Inflammatory macrophage treated with lipopolysaccharide for 1 hour (primary cell): ENCODE results near the gene GSE1.
A peak's percentile ranks its signal among the peaks of the same experiment; 100 is the strongest.

ENCODE experiments used
- DNase-seq, 2 donors: peaks; one replicate each; pipeline ENCODE4 v3.0.0-alpha.2; 2020 to 2022

Gene GSE1

GRCh38 chr16:85686912-85687591, 73.9 kb downstream of the GSE1 start:
- no peak for DNase-seq

DNA sequence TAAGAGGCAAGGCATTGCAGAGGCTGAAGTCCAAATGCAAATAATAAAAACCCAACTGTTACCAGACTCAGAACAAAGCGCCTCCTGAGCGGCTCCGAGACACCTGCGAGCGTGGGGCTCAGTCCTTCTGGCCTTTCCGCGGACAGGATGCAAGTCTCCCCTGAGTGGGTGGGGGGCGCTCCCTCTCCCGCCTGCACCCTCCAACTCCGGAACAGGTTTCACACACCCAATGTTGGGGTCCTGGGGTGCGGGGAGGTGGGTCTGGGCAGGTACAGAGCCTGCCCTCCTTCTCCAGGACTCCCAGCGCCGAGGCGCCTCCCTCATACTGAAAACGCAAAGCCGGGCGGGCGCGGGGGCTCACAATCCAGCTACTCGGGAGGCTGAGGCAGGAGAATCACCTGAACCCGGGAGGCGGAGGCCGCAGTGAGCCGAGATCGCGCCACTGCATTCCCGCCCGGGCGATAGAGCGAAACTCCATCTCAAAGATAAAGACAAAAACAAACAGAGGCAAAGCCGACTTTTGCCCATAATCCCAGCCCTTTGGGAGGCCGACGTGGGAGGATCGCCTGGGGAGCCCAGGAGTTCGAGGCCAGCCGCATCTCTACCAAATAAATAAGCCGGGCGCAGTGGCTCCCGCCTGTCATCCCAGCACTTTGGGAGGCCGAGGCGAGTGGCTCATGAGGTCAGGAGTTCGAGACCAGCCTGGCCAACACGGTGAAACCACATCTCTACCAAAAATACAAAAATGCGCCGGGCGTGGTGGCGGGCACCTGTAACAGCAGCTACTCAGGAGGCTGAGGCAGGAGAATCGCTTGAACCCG, 74.7 kb downstream of the GSE1 start:
- DNase-seq = no peak

DNA sequence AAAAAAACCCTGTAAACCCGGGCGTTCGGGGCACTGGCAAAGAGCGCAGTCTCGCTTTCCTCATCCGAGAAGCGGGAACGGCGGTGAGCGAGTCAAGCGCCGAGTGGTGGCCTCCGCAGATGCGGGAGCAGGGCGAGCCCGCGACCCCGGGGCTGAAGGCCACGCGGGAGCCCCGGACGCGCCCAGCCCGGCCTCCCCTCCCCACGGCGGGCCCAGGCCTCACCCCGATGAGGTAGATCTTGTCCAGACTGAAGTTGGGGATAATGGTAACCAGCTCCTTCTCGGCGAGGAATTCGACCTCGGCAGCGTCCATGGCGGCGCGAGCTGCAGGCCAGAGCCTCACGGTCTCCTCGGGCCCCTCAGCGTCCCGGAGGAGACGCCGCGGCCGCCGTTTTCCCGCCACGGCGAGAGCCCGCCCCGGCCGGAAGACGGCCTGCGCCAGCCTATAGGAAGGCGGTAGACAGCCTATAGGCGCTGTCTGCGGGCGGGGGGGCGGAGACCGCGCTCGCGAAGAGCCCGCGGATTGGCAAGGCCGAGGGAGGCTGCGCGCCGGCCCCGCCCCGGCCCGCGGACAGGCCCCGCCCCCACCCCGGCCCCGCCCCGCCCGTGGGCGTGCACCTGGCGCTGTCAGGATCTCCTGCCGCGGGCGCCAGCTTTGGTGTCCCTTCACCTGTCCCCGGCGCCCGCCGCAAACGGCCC, 75.6 kb downstream of the GSE1 start, which contains the start of gene GINS2:
TSS of gene GINS2 (minus strand) at position 369 of the 699 bp plus-strand sequence. CDS start at position 313, 56 bp downstream.
- DNase-seq = peak; percentile 82 to 84

- no peak for DNase-seq
These were observed 76.3 kb downstream of the GSE1 start for GRCh38 chr16:85689285-85689949.

- no peak for DNase-seq
These were observed 76.8 kb downstream of the GSE1 start for GRCh38 chr16:85689950-85690320.

- DNase-seq = no peak
These were observed 77.4 kb downstream of the GSE1 start for GRCh38 chr16:85690469-85691064.

- DNase-seq = no peak
These were observed 82.3 kb downstream of the GSE1 start for GRCh38 chr16:85695196-85696128.

DNA sequence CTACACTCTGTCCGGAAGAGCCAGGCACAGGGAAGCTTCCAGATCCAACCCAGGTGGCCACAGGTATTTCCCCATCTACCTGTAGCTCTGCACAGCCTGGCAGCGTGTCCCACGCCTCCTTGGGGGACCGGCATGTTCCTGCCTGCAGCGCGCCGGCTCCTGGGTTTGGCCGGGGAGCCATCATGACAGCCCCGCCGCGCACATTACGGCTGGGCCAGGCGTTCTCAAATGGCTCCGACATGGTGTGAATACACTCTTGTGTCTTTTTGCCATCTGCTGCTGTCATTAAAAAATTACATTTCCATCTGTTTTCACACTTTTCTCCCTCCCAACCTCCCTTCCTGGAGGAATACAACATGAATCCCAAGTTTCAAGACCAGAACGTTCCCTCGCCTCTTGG, 83.7 kb downstream of the GSE1 start:
- no peak for DNase-seq

DNA sequence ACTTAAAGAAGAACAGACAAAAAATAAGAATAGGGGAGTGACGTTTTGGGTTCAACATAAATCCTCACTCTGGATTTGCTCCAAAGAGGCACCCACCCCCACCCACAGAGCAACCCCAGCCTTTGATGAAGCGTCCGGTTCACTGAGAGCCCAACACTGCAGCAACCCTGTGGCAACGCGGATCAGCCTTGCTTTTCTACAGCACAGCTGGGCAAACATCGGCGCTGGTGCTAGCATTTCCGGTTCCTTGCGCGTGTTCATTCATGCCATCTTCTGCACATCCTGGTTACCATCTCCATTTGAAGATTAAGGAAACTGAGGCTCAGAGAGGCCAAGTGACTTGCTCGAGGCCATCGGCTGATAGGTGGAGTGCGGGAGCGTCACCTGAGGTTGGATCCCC, 84.3 kb downstream of the GSE1 start:
- DNase-seq = no peak

DNA sequence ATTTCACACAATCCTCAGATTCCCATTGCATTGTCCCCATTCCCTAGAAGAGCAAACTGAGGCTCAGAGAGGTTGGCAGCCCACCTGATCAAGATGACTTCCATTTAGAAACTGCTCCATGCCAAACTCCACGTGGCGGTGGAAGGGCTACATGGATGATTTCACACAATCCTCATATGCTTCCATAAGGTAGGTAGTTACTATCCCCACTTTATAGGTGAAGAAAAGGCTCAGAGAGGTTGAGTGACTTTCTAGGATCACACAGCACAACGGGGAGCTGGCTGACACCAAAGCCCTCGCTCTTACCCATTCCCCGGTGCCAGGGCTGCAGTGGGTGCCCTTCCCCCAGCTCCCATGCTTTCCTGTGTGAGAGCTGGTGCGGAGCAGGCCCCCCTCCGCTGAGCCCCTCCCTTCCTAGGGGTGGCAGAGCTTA, 85.4 kb downstream of the GSE1 start:
- DNase-seq = no peak

DNA sequence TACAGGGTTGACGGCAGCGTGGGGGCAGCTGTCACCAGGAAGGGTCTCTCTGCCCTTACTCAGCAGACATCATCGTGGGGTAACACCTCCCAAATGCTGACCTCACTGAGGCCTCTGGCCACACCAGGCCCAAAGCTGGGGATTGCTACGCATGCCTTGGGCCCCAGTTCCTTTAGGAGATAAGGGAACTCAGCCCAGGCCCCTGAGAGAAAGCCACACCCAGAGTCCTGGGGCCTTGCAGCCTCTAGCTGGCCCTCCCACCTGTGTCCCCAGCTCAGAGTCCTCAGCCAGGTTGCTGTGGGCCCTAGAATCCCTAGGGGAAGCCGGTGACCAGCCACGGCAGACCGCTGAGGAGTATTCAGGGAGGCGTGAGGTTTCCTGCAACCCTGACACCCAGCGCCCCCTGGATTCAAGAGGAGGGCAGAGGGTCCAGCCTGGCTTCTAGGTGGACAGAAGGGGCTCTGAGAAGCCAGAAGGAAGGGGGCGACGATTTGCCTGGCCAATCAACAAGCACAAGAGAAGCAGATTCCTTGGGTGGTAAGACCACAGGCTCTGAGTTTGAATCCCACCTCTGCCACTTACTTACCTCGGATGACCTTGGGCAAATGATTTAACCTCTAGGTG, 85.9 kb downstream of the GSE1 start:
- DNase-seq = no peak

- peak; percentile 68 to 95 for DNase-seq
These were observed 86.5 kb downstream of the GSE1 start for GRCh38 chr16:85699628-85700027.

DNA sequence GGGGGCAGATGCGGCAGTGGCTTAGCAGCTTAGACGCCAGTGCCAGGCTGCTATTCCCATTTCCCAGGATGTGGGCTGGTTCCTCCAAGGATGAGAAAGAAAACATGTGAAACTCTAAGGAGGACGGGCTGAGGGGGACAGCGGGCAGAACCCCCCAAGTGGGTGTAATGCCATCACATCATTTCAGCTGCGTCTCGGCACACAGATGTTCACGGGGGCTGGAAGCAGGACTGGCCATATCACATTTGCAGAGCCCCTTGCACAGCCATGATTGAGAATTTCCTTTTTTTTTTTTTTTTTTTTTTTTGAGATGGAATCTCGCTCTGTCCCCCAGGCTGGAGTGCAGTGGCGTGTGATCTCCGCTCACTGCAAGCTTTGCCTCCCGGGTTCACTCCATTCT, 90.9 kb downstream of the GSE1 start:
- no peak for DNase-seq

DNA sequence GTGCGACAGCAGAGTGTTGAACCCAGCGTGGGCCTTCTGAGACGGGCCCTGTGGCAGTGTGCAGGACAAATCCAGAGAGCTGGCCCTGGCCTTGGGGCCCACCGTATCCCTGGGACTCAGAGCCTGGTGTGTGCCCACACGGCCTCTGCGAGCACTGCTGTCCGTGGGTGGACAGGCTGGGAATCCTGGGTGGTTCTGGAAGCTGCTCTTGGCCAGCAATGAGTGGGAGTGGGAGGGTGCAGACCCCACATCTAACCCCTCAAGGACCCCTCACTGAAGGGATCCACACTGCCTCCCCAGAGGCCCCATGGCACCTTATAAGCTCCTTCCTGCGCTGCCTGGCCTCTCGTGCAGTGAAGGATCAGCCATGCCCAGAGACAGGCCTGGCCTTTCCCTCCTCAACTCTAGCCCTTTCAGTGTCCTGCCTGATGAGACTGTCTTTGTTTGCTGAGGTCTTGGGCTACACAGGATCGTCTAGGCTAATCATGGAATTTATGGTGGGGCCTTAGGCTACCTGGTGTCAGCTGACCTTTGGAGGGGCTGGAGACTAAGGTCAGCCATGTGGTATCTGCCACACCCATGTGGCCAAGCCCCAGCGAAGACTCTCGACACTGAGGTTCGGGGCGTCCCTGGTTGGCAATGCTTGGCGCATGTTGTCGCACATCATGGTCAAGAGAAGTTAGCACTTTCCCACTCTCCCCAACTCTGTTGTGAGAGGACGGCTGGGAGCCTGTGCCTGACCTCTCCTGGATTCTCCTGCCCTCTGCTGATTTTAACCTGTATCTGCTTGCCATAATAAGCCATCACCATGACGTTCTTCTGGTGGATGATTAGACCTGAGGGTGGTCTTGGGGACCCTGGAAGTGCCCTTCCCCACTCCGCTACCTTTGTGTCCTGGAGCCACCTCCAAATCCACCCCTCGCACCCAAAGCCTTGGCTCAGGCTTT, 92.1 kb downstream of the GSE1 start:
- no peak for DNase-seq

DNA sequence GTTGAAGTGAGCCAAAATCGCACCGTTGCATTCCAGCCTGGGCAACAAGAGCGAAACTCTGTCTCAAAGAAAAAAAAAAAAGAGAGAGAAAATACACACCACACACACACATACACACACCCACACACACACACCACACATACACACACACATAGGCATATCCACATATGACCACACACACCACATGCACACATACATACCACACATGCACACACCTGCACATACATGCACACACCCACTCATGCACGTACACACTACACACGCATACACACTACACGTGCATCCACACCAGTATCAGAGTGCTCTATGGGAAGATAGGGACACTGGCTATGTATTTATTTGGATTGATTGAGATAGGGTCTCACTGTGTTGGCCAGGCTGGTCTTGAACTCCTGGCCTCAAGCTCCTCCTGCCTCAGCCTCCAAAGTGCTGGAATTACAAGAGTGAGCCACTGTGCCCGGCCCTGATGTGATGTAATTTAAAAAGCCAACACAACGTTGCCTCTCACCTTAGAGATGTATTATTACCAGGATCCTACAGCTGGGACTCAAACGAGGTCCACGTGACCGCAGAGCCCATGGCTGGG, 93.4 kb downstream of the GSE1 start:
- no peak for DNase-seq

DNA sequence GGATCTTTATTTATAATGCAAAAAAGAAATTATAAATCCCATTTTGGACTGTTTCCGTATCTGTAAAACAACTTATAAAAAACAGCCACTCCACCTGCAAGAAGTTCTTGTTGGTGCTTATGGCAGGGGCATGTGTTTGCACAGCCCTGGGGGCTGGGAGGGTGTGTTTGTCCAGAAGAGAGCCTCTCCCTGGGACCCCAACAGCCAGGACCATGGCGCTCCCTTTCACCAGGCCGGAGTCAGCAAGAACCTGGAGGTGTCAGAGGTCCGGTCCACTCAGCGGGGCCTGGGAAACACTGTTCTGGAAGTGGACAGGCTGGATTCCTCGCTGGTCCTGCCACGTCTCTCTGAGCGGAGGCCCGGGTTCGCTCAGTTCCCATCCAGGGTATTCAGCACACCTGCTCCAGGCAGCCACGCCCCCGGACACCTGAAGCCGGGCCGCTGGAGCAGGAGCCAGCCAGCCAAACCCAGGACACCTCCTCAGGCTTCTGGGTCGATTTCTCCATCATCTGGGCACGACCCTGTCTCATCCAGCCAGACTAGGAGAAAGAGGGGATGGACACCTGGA, 94.5 kb downstream of the GSE1 start:
- DNase-seq = no peak

DNA sequence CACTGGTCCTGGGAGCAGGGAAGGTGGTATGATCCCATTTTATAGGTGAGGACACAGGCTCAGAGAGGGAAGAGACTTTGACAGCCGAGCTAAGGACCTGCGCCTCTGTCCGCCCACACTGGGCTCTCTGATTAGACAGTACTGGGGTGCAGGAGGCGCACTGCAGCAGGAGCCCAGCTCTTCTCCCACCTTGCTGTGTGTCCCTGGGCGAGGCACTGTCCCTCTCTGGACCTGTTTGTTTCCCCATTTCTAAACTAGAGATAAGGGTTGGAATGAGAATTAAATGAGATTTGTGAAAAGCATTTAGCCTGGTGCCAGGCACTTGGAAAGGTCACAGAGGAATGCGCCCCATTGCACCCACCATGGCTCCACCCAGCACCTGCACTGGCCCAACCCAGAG, 95.2 kb downstream of the GSE1 start:
- DNase-seq = no peak

DNA sequence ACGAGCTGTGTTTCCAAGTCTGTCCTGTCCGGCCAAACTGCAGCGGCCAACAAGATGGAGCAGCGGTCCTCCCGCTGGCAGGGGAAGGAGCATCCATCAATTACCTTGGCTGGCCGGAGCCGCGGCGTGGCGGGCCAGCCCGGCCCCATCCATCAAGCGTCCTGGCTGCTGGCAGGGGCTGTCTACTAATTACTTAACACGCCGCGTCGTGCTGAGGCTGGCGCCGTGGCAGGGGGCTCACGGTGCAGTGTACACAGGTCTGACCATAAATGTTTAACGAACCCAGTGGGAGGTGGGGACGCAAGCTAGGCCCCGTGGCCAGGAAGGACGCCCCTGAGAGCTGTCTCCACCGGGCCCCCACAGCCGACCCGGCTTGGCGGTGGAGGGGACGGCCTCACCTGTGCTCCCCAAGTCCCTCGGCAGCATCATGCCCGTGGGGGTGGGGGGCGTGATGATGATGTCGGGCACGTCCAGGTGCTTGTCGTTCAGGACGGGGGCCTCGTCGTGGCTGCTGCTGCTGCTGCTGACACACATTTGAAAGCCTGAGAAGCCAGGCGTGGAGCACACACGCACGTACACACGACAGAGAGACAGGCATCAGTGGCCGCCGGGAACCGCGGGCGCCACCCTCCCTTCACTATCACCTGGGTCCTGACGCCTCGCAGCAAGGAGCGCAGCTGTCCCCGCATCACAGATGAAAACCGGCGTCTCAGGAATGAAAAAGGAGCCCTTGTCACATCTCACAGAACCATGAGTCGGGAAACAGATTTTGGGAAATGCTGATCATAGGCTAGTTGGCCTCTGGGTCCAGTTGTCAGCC, 96.9 kb downstream of the GSE1 start:
- DNase-seq = no peak
